HepG2 (cell line): Measurements from ENCODE around the gene SLC4A5. TPM values are rescaled to one million over a fixed set of nuclear protein-coding genes. Genes with fewer than 3 reads are reported as not detected.

Experiments used
- ATAC-seq: fragments of 200-7000 bp; cut with Tn5 transposase; 3 replicates; pipeline ENCODE4 v1.9.1; 2020; ENCODE audit warnings: mild to moderate bottlenecking, moderate library complexity
- BruUV-seq: library from RNA; stranded (reverse); fragments of 400-500 nt; replicated peaks from 2 replicates; lab custom pipeline; 2021; lab: Mats Ljungman, UMichigan
- CTCF ChIA-PET: fragments of 300-600 bp; formaldehyde crosslinking; extraction: SDS; loops from one replicate; lab custom pipeline; 2021; ENCODE audit warnings: low total read pairs, inconsistent platforms, low intra/inter-chr PET ratio; lab: Yijun Ruan, JAX
- POLR2A ChIA-PET: fragments of 350-600 bp; sonication (Branson Sonifier 250); formaldehyde crosslinking; loops from one replicate; lab custom pipeline; 2020; ENCODE audit warnings: antibody characterized with exemption, inconsistent platforms; lab: Yijun Ruan, JAX
- DNase-seq: peaks from one replicate; pipeline ENCODE4 v3.0.0-alpha.2; 2015; ENCODE audit warnings: low spot score
- FAIRE-seq: peaks from 3 replicates; lab custom pipeline; 2011; peaks lifted over from hg19 to GRCh38; lab: Jason Lieb, UNC
- H2AFZ ChIP-seq: one replicate; pipeline ENCODE4 v1.6.1; 2011; ENCODE audit warnings: low read length, inconsistent platforms
- H3K27ac ChIP-seq: fragments of 300-600 bp; 3 replicates; pipeline ENCODE4 v1.8.0; 2011; ENCODE audit warnings: mixed run types, mild to moderate bottlenecking, mixed read lengths, low read length, inconsistent platforms; ENCODE audit not compliant: insufficient read depth; ENCODE audit errors: extremely low read length
- H3K27me3 ChIP-seq, 2 experiments: fragments of 200-600 bp in 1 of 2; 2 replicates in 1 of 2; 3 replicates in 1 of 2; pipeline versions ENCODE4 v1.6.0 to v1.8.0; 2011; ENCODE audit warnings: low read length in 2 of 2, mild to moderate bottlenecking in 2 of 2, moderate library complexity in 2 of 2, inconsistent platforms in 1 of 2; ENCODE audit not compliant: insufficient read depth in 2 of 2, control insufficient read depth in 1 of 2
- H3K36me3 ChIP-seq, 2 experiments: fragments of 200-600 bp in 1 of 2; replicated peaks in 1 of 2; 2 replicates in 1 of 2; 3 replicates in 1 of 2; pipeline versions ENCODE4 v1.5.1 to v1.8.0; 2011; ENCODE audit warnings: low read length in 2 of 2, inconsistent platforms in 1 of 2; ENCODE audit not compliant: insufficient read depth in 2 of 2, control insufficient read depth in 1 of 2
- H3K4me1 ChIP-seq: 2 replicates; pipeline ENCODE4 v1.5.1; 2012; ENCODE audit warnings: low read length, inconsistent platforms; ENCODE audit not compliant: insufficient read depth
- H3K4me2 ChIP-seq: 2 replicates; pipeline ENCODE4 v1.6.0; 2011; ENCODE audit warnings: low read depth, low read length, inconsistent platforms
- H3K4me3 ChIP-seq, 3 experiments: fragments of 200-600 bp in 1 of 3; sonication (generic), shearing (Covaris generic) in 1 of 3; replicated peaks in 1 of 3; 2 replicates each; pipeline ENCODE4 v1.5.1; 2011 to 2016; ENCODE audit warnings: low read length in 3 of 3, inconsistent platforms in 2 of 3, low read depth in 2 of 3, mild to moderate bottlenecking in 2 of 3, control low read depth in 1 of 3, mixed read lengths in 1 of 3; ENCODE audit not compliant: insufficient read depth in 1 of 3
- H3K79me2 ChIP-seq: one replicate; pipeline ENCODE4 v1.6.1; 2011; ENCODE audit warnings: low read length, inconsistent platforms; ENCODE audit not compliant: insufficient read depth
- H3K9ac ChIP-seq: 2 replicates; pipeline ENCODE4 v1.6.0; 2011; ENCODE audit warnings: mild to moderate bottlenecking, low read depth, low read length, inconsistent platforms; ENCODE audit not compliant: insufficient read depth
- H3K9me3 ChIP-seq: 2 replicates; pipeline ENCODE4 v1.5.1; 2012; ENCODE audit warnings: mild to moderate bottlenecking, low read length
- H4K20me1 ChIP-seq: 2 replicates; pipeline ENCODE4 v1.6.0; 2011; ENCODE audit warnings: inconsistent platforms, mild to moderate bottlenecking, low read length, moderate library complexity; ENCODE audit not compliant: insufficient read depth
- ARHGAP35 ChIP-seq: sonication (generic); formaldehyde crosslinking; IDR thresholded peaks from 2 replicates; pipeline ENCODE4 v1.9.0; 2022; ENCODE audit warnings: mild to moderate bottlenecking, inconsistent platforms, moderate library complexity, missing genetic modification reagents, borderline replicate concordance
- DPF2 ChIP-seq: sonication (generic); formaldehyde crosslinking; IDR thresholded peaks from 2 replicates; pipeline ENCODE4 v1.4.0; 2020; ENCODE audit warnings: mild to moderate bottlenecking, low read depth, missing genetic modification reagents, borderline replicate concordance
- GATA4 ChIP-seq: sonication (generic); IDR thresholded peaks from 2 replicates; pipeline ENCODE4 v1.6.1; 2016; ENCODE audit warnings: antibody characterized with exemption, low read depth, borderline replicate concordance
- MYPOP ChIP-seq: sonication (generic); formaldehyde crosslinking; IDR thresholded peaks from 2 replicates; pipeline ENCODE4 v1.8.1; 2023; ENCODE audit warnings: mild to moderate bottlenecking, moderate library complexity, missing genetic modification reagents
- POLR2G ChIP-seq: fragments of 200-400 bp; formaldehyde crosslinking; IDR thresholded peaks from 2 replicates; pipeline ENCODE4 v1.6.1; 2018; ENCODE audit warnings: mild to moderate bottlenecking, low read depth, low read length, moderate library complexity
- RXRB ChIP-seq: IDR thresholded peaks from 2 replicates; pipeline ENCODE4 v1.6.1; 2016; ENCODE audit warnings: borderline replicate concordance, missing genetic modification reagents, missing compliant biosample characterization
- SATB2 ChIP-seq: sonication (generic); formaldehyde crosslinking; IDR thresholded peaks from 2 replicates; pipeline ENCODE4 v1.5.0; 2020; ENCODE audit warnings: missing genetic modification reagents
- ZGPAT ChIP-seq: IDR thresholded peaks from 2 replicates; pipeline ENCODE4 v1.6.1; 2016; ENCODE audit warnings: mild to moderate bottlenecking
- ZNF101 ChIP-seq: sonication (generic); formaldehyde crosslinking; IDR thresholded peaks from 2 replicates; pipeline ENCODE4 v1.4.0; 2020; ENCODE audit warnings: mild to moderate bottlenecking, low read depth, missing genetic modification reagents, borderline replicate concordance
- ZNF251 ChIP-seq: sonication (generic); formaldehyde crosslinking; IDR thresholded peaks from 2 replicates; pipeline ENCODE4 v1.9.0; 2021; ENCODE audit warnings: mild to moderate bottlenecking, missing genetic modification reagents
- ZNF34 ChIP-seq: sonication (generic); formaldehyde crosslinking; IDR thresholded peaks from 2 replicates; pipeline ENCODE4 v1.4.0; 2020; ENCODE audit warnings: mild to moderate bottlenecking, missing genetic modification reagents, borderline replicate concordance
- ZNF414 ChIP-seq: sonication (generic); formaldehyde crosslinking; IDR thresholded peaks from 2 replicates; pipeline ENCODE4 v1.5.0; 2020; ENCODE audit warnings: missing genetic modification reagents
- ZNF543 ChIP-seq: sonication (generic); formaldehyde crosslinking; IDR thresholded peaks from 2 replicates; pipeline ENCODE4 v1.4.0; 2020; ENCODE audit warnings: mild to moderate bottlenecking, missing genetic modification reagents
- WGBS: methylation state at CpG from one replicate; pipeline ENCODE4 v1.1.6; 2017; ENCODE audit warnings: low lambda C conversion rate; 5-methylcytosine and 5-hydroxymethylcytosine counted together
- in situ Hi-C: cut with HindIII; loops from 2 replicates; pipeline ENCODE4 v1.10.0; 2017; ENCODE audit warnings: low pct_unique_long_range_greater_than_20kb; ENCODE audit not compliant: extremely low pct_ligation_motif_present
- intact Hi-C: fragments of 100-400 bp; cut with micrococcal nuclease; formaldehyde crosslinking; loops from one replicate; pipeline ENCODE4 v1.10.0; 2022; ENCODE audit not compliant: unreplicated experiment
- polyA plus RNA-seq, 8 experiments: library from polyadenylated mRNA; depleted of rRNA in 3 of 8; stranded (reverse) in 7 of 8; unstranded in 1 of 8; fragments of >200 nt; fragmentation: Illumina TruSeq in 4 of 8; extraction: Trizol in 4 of 8; gene quantifications; 2 replicates each; pipeline versions ENCODE4 v1.2.1 to v1.2.3, GENCODE V29; 2011 to 2016; ENCODE audit warnings: low read depth in 4 of 8, missing spikeins in 1 of 8, mixed read lengths in 1 of 8; ENCODE audit not compliant: insufficient read depth in 1 of 8
- total RNA-seq, 5 experiments: library from RNA; depleted of rRNA; stranded (reverse); fragments of >200 nt; fragmentation: Illumina TruSeq; extraction: Trizol; gene quantifications; 2 replicates each; pipeline ENCODE4 v1.2.3, GENCODE V29; 2016; ENCODE audit warnings: low read depth in 1 of 5
- TF ChIP-seq, protein P1 (sequence below): sonication (generic); formaldehyde crosslinking; IDR thresholded peaks from 2 replicates; pipeline ENCODE4 v1.4.0; 2020; ENCODE audit warnings: mild to moderate bottlenecking, low read depth, missing genetic modification reagents
- TF ChIP-seq, protein P2 (sequence below): sonication (generic); formaldehyde crosslinking; IDR thresholded peaks from 2 replicates; pipeline ENCODE4 v1.4.0; 2020; ENCODE audit warnings: mild to moderate bottlenecking, missing genetic modification reagents

The SLC4A5 gene
- total and polyA plus RNA-seq, 2 of the 13 experiments (the other 11 are each of a cell fraction or from before 2014, with no cell fraction given), result 0.50 TPM; not detected in 1

- TF ChIP-seq, protein P1, sequence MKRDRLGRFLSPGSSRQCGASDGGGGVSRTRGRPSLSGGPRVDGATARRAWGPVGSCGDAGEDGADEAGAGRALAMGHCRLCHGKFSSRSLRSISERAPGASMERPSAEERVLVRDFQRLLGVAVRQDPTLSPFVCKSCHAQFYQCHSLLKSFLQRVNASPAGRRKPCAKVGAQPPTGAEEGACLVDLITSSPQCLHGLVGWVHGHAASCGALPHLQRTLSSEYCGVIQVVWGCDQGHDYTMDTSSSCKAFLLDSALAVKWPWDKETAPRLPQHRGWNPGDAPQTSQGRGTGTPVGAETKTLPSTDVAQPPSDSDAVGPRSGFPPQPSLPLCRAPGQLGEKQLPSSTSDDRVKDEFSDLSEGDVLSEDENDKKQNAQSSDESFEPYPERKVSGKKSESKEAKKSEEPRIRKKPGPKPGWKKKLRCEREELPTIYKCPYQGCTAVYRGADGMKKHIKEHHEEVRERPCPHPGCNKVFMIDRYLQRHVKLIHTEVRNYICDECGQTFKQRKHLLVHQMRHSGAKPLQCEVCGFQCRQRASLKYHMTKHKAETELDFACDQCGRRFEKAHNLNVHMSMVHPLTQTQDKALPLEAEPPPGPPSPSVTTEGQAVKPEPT (CRISPR knock-in tag), result no peak
- TF ChIP-seq ZNF251 (CRISPR knock-in tag), result no peak
- no peak for TF ChIP-seq ZNF414 (CRISPR knock-in tag)
- no peak for TF ChIP-seq SATB2 (CRISPR knock-in tag)
Observed at GRCh38 chr2:74391209-74391579, 48.0 kb upstream of the SLC4A5 start (continued).

GRCh38 chr2:74390606-74391005, 47.4 kb upstream of the SLC4A5 start:
- intact Hi-C loops, result loop anchor here (5.0 kb wide), 2 partner anchors 58 to 123 kb away; no protein-coding TSS in a partner anchor
- POLR2A ChIA-PET, result interaction anchor here (0.9 to 3.8 kb wide), 11 partner anchors 8 to 136 kb away, joined by 3 to 38 read pairs (median 7); partner anchors contain the start of genes CCDC142, INO80B, TTC31 and WBP1
- H3K27ac ChIP-seq, result peak overlapping the region; percentile 87
- peaks cover 0 to 4% of the 10 kb centered on the region in 2 experiments; a peak in 2 of 5 replicates for H3K36me3 ChIP-seq
- CTCF ChIA-PET, result no interaction called here
- peak overlapping the region; percentile 96 for H3K4me2 ChIP-seq
- H2AFZ ChIP-seq, result no peak overlapping the region
- H3K27me3 ChIP-seq, result peaks cover 0 to 4% of the 10 kb centered on the region in 2 experiments; a peak in 2 of 5 replicates
- WGBS, result 78% methylated on average over 5 of the region's 5 CpGs
- ATAC-seq, result no peak
- peaks cover 56% of the 10 kb centered on the region for H3K79me2 ChIP-seq
- H3K9ac ChIP-seq, result peak overlapping the region; percentile 94
- in situ Hi-C loops, result no loop called here
- no peaks in the 10 kb centered on the region for H3K9me3 ChIP-seq
- no TSS peak for BruUV-seq
- no peak for DNase-seq
- FAIRE-seq, result no peak
- peak overlapping the region; percentile 82 to 98 (median 84); a peak in 5 of 6 replicates for H3K4me3 ChIP-seq
- H3K4me1 ChIP-seq, result peaks cover 55% of the 10 kb centered on the region
- H4K20me1 ChIP-seq, result no peaks in the 10 kb centered on the region
- TF ChIP-seq POLR2G (no peak), GATA4 (no peak), MYPOP (CRISPR knock-in tag) (0 out of 2 replicates have a peak, but pooled peaks have one; percentile 25), ZNF34 (0 out of 2 replicates have a peak, but pooled peaks have one; percentile 35), ARHGAP35 (CRISPR knock-in tag) (no peak), ZNF543 (CRISPR knock-in tag) (0 out of 2 replicates have a peak, but pooled peaks have one; percentile 18), RXRB (CRISPR knock-in tag) (no peak), ZNF101 (CRISPR knock-in tag) (no peak), ZGPAT (no peak), DPF2 (CRISPR knock-in tag) (no peak)
- TF ChIP-seq, protein P2, sequence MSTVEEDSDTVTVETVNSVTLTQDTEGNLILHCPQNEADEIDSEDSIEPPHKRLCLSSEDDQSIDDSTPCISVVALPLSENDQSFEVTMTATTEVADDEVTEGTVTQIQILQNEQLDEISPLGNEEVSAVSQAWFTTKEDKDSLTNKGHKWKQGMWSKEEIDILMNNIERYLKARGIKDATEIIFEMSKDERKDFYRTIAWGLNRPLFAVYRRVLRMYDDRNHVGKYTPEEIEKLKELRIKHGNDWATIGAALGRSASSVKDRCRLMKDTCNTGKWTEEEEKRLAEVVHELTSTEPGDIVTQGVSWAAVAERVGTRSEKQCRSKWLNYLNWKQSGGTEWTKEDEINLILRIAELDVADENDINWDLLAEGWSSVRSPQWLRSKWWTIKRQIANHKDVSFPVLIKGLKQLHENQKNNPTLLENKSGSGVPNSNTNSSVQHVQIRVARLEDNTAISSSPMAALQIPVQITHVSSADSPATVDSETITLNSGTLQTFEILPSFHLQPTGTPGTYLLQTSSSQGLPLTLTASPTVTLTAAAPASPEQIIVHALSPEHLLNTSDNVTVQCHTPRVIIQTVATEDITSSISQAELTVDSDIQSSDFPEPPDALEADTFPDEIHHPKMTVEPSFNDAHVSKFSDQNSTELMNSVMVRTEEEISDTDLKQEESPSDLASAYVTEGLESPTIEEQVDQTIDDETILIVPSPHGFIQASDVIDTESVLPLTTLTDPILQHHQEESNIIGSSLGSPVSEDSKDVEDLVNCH (CRISPR knock-in tag), result 0 out of 2 replicates have a peak, but pooled peaks have one; percentile 26
